NT2/D1 (cell line): ENCODE results near the gene CSK.
A peak's percentile ranks its signal among the peaks of the same experiment; 100 is the strongest.
"Not testable (repeated sequence)": the region's sequence is repeated elsewhere in the genome, so short reads cannot be mapped to it uniquely, and the experiment has no call there.

Source experiments
- DNase-seq: peaks from one replicate; pipeline ENCODE4 v3.0.0-alpha.2; 2011; ENCODE audit warnings: low read depth, low spot score
- H3K27me3 ChIP-seq: 2 replicates; pipeline ENCODE4 v1.6.0; 2011; ENCODE audit warnings: mild to moderate bottlenecking; ENCODE audit not compliant: insufficient read length, insufficient read depth
- H3K36me3 ChIP-seq: 2 replicates; pipeline ENCODE4 v1.6.1; 2011; ENCODE audit warnings: mild to moderate bottlenecking, low read length, mixed read lengths; ENCODE audit not compliant: insufficient read depth, insufficient read length
- H3K4me1 ChIP-seq: 2 replicates; pipeline ENCODE4 v1.5.1; 2011; ENCODE audit not compliant: insufficient read depth, insufficient read length
- H3K4me3 ChIP-seq: 2 replicates; pipeline ENCODE4 v1.5.1; 2011; ENCODE audit warnings: low read depth; ENCODE audit not compliant: insufficient read length
- H3K9ac ChIP-seq: 2 replicates; pipeline ENCODE4 v1.6.0; 2011; ENCODE audit warnings: low read depth; ENCODE audit not compliant: insufficient read length
- H3K9me3 ChIP-seq: 2 replicates; pipeline ENCODE4 v1.5.1; 2011; ENCODE audit warnings: mild to moderate bottlenecking, low read length; ENCODE audit not compliant: insufficient read depth
- SUZ12 ChIP-seq: IDR thresholded peaks from 2 replicates; pipeline ENCODE4 v1.6.1; 2011; ENCODE audit not compliant: insufficient read length, insufficient read depth; ENCODE audit errors: extremely low read depth
- YY1 ChIP-seq: IDR thresholded peaks from 2 replicates; pipeline ENCODE4 v1.6.1; 2011; ENCODE audit not compliant: insufficient read length, insufficient read depth
- ZNF274 ChIP-seq: IDR thresholded peaks from 2 replicates; pipeline ENCODE4 v1.6.1; 2011; ENCODE audit warnings: mild to moderate bottlenecking, low read depth, low read length

The CSK gene

DNA sequence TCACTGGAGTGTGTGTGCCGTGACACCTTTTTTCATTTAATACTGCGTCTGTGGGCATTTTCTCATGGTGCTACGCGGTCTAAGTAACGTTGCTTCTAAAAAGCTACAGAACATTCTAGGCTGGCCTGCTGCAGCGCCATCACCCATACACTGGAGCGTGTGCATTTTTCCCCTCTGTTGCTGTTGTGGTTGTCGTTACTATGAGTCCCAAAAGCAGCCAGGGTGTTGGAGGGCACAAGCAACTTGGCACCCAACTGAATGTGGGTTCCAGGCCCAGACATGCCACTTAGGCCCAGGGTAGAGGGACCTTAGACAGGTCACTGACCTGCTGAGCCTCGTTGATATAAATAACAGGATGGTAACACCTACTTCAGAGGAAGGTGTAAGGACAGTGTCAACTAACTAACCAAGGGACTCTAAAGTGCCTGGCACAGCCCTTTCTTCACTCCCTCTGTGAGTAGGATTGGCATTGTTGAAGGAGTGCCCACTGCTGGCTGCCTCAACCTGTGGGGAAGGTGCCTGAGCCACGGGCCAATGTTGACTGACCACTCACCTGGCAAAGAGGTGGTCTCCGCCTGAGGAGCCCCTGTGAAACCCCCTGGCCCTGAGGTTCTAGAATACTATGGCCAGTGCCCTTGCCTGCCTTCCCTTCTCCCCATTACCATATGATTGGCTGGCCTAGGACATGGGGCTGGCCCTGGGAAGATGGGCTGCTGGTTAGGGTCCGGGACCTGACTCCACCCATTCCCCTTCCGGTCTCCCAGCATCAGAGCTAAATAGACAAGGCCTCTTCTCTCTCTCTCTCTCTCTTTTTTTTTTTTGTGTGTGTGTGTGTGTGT lies 3.5 kb downstream of the CSK start:
- no peak overlapping the region for H3K4me3 ChIP-seq
- H3K9ac ChIP-seq, result peak overlapping the region; percentile 9
- peaks cover 28% of the 10 kb centered on the region for H3K36me3 ChIP-seq
- H3K9me3 ChIP-seq, result no peaks in the 10 kb centered on the region
- no peak for DNase-seq
- peaks cover 8% of the 10 kb centered on the region for H3K27me3 ChIP-seq
- TF ChIP-seq ZNF274 (no peak), YY1 (no peak), SUZ12 (no peak)
- peaks cover 53% of the 10 kb centered on the region for H3K4me1 ChIP-seq

DNA sequence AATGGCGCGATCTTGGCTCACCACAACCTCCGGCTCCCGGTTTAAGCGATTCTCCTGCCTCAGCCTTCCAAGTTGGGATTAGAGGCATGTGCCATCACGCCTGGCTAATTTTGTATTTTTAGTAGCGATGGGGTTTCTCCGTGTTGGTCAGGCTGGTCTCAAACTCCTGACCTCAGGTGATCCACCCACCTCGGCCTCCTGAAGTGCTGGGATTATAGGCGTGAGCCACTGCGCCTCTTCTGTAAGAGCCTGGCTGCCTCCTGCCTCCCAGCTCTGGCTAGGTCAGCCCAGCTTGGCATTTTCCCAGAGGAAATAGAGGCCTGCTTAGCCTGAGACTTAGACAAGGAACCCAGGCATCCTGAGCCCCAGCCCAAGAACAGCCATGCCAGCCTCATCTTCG lies 4.2 kb downstream of the CSK start:
- H3K9me3 ChIP-seq, H3K9ac ChIP-seq, DNase-seq, H3K27me3 ChIP-seq, H3K4me3 ChIP-seq: not testable (repeated sequence)
- H3K36me3 ChIP-seq, result peaks cover 28% of the 10 kb centered on the region
- peaks cover 48% of the 10 kb centered on the region for H3K4me1 ChIP-seq

DNA sequence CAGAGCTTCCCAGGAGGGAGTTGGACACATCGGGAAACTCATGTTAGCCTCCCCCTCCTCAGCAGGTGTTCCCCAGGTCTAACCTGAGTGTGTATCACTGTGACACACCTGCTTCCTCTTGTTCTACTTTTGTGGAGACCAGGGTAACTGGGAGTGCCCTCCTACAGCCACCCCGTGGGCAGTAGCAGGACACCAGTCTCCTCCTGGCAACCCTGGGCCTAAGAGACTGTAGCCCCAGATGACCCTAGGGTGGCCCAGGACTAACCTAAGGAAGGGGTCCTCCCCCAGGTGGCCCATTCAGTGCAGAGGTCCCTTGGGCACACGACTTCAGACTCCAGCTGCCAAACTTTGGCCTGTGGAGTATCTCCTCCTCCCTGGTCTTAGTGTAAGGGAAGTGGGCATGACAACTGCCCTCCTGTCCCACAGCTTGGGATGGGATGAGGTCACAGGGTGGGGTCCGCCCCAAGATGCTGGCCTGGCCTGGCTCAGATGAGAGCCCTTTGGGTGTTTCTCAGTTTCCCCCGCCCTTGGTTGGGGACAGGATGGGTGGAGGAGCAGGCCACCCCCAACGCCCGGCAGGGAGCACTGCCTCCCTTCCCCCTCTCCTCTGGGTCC lies 4.8 kb downstream of the CSK start:
- Histone ChIP-seq H3K36me3 (peaks cover 30% of the 10 kb centered on the region), H3K4me1 (peaks cover 45% of the 10 kb centered on the region), H3K27me3 (no peaks in the 10 kb centered on the region), H3K4me3 (no peak overlapping the region), H3K9ac (no peak overlapping the region), H3K9me3 (no peaks in the 10 kb centered on the region)
- TF ChIP-seq ZNF274, result no peak
- no peak for TF ChIP-seq SUZ12
- no peak for TF ChIP-seq YY1
- no peak for DNase-seq

DNA sequence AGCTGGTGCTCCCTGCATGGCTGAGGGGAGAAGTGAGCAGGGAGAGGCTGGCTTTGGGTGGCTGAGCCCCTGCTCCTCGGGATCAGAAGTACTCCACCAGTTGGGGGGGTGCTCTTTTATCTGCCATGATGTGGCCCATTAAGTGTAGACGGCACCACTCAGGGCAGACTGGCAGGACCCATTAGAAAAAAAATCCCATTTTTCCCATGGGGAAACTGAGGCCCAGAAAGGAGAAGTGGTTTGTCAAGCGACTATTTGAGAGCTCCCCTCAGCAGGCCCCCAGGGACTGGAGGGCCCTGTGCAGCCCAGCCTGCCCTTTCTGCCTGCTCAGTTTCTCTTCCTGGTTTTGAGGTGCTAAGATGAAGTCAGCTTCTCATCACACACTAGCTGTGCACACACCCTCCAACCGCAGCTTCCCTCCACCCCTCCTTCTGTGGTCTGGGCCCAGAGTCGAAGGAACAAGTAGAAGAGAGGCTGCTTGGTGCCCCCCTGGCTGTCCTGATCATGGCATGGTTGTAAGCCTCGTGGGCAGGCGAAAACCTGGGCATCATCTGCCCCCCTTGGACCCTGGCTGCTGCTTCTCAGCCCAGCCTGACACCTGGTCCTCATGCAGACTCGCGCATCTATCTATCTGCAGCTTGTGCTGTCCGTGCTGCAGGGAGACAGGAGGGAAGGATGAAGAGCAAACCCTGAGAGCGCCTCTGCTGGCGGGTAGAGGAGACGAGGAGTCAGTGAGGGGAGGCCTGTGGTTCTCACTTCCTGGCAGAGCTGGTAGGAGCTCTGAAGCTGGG lies 5.6 kb downstream of the CSK start:
- Histone ChIP-seq H3K9ac (peak overlapping the region; percentile 22), H3K27me3 (no peaks in the 10 kb centered on the region), H3K4me1 (peaks cover 50% of the 10 kb centered on the region), H3K36me3 (peaks cover 36% of the 10 kb centered on the region), H3K9me3 (no peaks in the 10 kb centered on the region), H3K4me3 (no peak overlapping the region)
- DNase-seq, result no peak
- TF ChIP-seq SUZ12 (no peak), YY1 (no peak), ZNF274 (no peak)

DNA sequence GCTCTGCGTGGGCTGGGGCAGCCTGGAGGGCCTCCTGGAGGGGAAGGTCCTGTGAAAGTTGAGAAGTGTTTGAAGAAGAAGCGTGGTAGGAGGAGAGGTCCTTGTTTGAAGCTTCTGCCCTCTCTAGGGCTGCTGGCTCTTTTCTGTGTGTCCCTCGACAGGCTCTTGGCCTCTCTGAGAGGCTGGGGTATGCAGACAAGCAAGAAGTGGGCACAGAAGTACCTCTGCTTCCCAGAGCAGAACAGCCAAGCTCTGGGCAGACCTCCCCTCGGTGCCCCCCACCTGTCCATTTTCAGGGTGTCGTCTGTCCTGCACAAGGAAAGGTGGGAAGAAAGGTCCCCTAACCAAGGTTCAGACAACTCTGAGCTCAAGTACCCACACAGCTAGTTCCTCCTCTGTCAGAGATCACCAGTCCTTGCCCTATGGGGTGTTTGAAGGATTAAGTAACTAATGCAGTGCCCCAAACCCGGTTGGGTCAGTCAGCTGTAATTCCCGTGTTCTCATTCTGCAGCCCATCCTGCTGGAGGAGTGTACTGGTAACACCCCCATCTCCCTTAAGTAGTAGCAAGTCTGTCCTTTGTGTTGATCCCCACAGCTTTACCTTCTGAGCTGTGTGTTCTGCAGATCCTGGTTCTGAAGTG lies 6.3 kb downstream of the CSK start:
- H3K36me3 ChIP-seq, result peaks cover 37% of the 10 kb centered on the region
- H3K9ac ChIP-seq, result no peak overlapping the region
- H3K9me3 ChIP-seq, result no peaks in the 10 kb centered on the region
- H3K4me3 ChIP-seq, result no peak overlapping the region
- TF ChIP-seq SUZ12, result no peak
- no peak for TF ChIP-seq YY1
- no peak for TF ChIP-seq ZNF274
- DNase-seq, result no peak
- H3K4me1 ChIP-seq, result peaks cover 56% of the 10 kb centered on the region
- H3K27me3 ChIP-seq, result no peaks in the 10 kb centered on the region

DNA sequence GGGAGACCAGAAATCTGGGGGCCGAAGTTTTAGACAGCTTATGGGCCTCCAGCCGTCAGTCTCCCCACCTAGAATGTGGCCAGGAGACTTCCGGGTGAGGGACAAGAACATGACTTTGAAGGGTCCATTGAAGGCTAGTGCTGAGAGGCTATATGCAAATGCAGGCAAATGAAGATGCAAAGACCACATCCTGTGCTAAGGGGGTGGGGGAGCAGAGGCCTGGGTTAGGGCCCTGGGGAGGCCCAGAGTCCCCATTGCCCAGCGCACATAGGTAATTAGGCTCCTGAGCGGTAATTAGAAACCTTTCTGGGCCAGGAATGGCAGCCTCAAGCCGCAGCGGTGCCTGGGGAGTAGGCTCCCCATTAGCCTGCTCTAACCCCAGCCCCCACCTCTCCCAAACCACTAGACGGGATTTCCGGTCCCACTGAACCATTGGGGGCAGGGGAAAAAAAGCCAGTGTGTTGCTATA lies 6.8 kb downstream of the CSK start:
- Histone ChIP-seq H3K4me1 (peaks cover 54% of the 10 kb centered on the region), H3K4me3 (no peak overlapping the region), H3K9me3 (no peaks in the 10 kb centered on the region), H3K9ac (no peak overlapping the region), H3K27me3 (no peaks in the 10 kb centered on the region), H3K36me3 (peaks cover 34% of the 10 kb centered on the region)
- TF ChIP-seq YY1, result no peak
- TF ChIP-seq ZNF274, result no peak
- no peak for TF ChIP-seq SUZ12
- no peak for DNase-seq
